ENCODE results near the gene UBAC1. TPM values are rescaled to one million over a fixed set of nuclear protein-coding genes. Genes with fewer than 3 reads are reported as not detected.
"Not testable (repeated sequence)": the region's sequence is repeated elsewhere in the genome, so short reads cannot be mapped to it uniquely, and the experiment has no call there.

The UBAC1 gene
- total RNA-seq, 1 donor from 2014 or later, result 31.4 TPM

DNA sequence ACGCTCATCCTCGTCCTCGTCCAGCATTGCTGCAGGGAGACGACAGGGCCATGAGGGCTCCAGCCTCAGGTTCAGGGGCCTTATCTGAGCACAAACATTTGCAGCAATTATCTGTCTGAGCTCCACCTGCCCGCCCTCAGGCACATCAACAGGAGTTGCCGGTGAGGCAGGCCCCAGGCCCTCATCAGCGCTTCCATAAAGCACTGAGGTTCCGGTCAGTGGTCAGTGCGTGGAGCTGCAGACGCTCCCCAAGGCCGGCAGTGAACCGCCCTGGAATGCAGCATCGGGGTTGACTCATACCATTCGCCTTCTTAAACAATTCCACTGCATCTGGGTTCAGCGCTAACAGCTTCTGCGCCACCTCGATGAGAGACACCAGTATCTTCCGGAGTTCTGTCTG is 15.2 kb downstream of the UBAC1 start:
- peaks cover 36% of the 10 kb centered on the region for H3K36me3 Mint-ChIP-seq (ENCODE audit: insufficient read depth)
- H3K27me3 Mint-ChIP-seq, result no peaks in the 10 kb centered on the region
- no peaks in the 10 kb centered on the region for H3K4me1 Mint-ChIP-seq (ENCODE audit: low read depth)
- H3K9me3 Mint-ChIP-seq (ENCODE audit: low read depth), result no peaks in the 10 kb centered on the region
- no peak overlapping the region for H3K4me3 Mint-ChIP-seq (ENCODE audit: low read depth)
- TF ChIP-seq, protein P1, sequence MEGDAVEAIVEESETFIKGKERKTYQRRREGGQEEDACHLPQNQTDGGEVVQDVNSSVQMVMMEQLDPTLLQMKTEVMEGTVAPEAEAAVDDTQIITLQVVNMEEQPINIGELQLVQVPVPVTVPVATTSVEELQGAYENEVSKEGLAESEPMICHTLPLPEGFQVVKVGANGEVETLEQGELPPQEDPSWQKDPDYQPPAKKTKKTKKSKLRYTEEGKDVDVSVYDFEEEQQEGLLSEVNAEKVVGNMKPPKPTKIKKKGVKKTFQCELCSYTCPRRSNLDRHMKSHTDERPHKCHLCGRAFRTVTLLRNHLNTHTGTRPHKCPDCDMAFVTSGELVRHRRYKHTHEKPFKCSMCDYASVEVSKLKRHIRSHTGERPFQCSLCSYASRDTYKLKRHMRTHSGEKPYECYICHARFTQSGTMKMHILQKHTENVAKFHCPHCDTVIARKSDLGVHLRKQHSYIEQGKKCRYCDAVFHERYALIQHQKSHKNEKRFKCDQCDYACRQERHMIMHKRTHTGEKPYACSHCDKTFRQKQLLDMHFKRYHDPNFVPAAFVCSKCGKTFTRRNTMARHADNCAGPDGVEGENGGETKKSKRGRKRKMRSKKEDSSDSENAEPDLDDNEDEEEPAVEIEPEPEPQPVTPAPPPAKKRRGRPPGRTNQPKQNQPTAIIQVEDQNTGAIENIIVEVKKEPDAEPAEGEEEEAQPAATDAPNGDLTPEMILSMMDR (IDR thresholded peaks at IDR 0.05; ENCODE audit: unreplicated experiment), result no peak
- no peak overlapping the region for H3K27ac Mint-ChIP-seq
- DNase-seq (ENCODE audit: low spot score, unreplicated experiment), result no peak

DNA sequence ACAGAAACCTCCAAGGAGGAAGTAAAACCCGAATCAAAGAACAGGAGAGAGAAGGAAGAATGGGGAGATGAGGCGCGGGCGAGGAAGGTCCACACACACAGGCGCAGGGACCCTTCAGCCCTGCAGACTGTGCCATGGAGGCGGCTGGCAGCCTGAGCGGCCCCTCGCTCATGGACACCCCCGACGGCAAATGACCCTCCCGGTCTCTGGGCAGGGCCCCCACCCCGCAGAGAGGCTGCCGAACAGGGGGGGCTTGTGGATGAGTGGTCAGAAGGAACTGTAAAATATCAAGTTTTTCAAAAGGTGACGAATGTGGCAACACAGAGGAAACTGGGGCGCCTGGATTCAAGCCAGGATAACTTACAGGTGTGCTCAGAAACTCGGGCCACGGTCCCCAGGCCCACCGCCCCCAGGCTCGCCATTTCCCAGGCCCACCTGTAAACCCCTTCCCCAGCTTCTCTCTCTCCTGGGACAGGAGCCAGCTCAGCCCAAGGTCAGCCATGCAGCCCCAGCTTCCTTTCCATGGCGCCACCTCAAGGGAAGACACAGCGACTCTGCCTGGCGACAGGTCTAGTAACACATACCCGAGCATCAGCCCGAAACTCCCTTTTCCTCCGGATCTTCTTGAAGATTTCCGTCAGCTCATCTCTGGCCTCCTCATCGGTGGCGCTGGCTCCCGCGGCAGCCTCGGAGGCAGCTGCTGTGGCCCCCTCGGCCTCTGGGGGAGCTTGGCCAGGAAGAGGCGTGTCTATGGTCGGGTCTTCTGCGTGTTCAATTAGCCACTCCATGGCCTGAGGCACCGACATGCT is 16.5 kb downstream of the UBAC1 start:
- no peak overlapping the region for H3K4me3 Mint-ChIP-seq (ENCODE audit: low read depth)
- peaks cover 33% of the 10 kb centered on the region for H3K36me3 Mint-ChIP-seq (ENCODE audit: insufficient read depth)

DNA sequence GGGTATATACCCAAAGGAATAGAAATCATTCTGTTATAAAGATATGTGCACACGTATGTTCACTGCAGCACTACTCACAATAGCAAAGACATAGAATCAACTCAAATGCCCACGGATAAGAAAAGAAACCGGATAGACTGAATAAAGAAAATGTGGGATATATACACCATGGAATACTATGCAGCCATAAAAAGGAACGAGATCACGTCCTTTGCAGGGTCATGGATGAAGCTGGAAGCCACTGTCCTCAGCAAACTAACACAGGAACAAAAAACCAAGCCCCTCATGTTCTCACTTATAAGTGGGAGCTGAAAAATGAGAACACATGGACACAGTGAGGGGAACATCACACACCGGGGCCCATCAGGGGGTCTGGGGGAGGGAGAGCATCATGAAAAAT is 17.6 kb downstream of the UBAC1 start:
- H3K36me3 Mint-ChIP-seq (ENCODE audit: insufficient read depth), result peaks cover 31% of the 10 kb centered on the region
- DNase-seq (ENCODE audit: low spot score, unreplicated experiment); H3K4me3 Mint-ChIP-seq (ENCODE audit: low read depth); H3K4me1 Mint-ChIP-seq (ENCODE audit: low read depth); H3K27me3 Mint-ChIP-seq; H3K27ac Mint-ChIP-seq; H3K9me3 Mint-ChIP-seq (ENCODE audit: low read depth): not testable (repeated sequence)

More for the DNA sequence above, 16.5 kb downstream of the UBAC1 start:
- Mint-ChIP-seq H3K27ac (no peak overlapping the region), H3K4me1 (ENCODE audit: low read depth) (no peaks in the 10 kb centered on the region), H3K9me3 (ENCODE audit: low read depth) (no peaks in the 10 kb centered on the region), H3K27me3 (no peaks in the 10 kb centered on the region)
- TF ChIP-seq, protein P1 (IDR thresholded peaks at IDR 0.05; ENCODE audit: unreplicated experiment), result no peak
- DNase-seq (ENCODE audit: low spot score, unreplicated experiment), result no peak

DNA sequence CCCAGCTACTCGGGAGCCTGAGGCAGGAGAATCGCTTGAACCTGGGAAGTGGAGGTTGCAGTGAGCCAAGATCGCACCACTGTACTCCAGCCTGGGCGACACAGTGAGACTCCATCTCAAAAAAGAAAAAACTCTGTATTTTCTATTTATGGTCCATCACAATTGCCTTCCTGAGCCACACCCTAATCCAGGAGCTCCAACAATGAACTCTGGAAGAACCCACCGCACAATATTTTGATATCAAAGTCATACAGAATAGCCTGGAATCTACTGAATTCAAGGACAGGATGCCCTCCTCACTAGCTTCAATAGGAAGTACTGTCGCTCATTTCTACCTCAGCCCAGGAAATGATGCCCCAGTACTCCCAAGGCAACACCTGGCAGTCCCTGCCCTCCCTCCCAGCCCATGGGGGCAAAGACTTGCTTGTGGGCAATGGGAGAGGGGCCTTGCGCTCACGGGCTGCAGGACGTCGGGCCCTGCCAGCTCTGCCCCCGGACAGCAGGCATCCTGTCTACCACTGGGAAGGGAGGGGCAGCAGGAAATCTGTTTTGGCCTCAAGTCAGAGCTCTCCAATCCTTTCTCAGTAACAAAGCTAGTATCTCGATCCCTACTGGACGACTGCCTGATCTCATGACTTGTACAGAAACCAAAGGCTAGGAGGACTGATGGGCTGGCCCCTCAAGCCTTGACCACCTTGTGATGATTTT is 19.7 kb downstream of the UBAC1 start:
- DNase-seq (ENCODE audit: low spot score, unreplicated experiment), result no peak
- peaks cover 38% of the 10 kb centered on the region for H3K36me3 Mint-ChIP-seq (ENCODE audit: insufficient read depth)

DNA sequence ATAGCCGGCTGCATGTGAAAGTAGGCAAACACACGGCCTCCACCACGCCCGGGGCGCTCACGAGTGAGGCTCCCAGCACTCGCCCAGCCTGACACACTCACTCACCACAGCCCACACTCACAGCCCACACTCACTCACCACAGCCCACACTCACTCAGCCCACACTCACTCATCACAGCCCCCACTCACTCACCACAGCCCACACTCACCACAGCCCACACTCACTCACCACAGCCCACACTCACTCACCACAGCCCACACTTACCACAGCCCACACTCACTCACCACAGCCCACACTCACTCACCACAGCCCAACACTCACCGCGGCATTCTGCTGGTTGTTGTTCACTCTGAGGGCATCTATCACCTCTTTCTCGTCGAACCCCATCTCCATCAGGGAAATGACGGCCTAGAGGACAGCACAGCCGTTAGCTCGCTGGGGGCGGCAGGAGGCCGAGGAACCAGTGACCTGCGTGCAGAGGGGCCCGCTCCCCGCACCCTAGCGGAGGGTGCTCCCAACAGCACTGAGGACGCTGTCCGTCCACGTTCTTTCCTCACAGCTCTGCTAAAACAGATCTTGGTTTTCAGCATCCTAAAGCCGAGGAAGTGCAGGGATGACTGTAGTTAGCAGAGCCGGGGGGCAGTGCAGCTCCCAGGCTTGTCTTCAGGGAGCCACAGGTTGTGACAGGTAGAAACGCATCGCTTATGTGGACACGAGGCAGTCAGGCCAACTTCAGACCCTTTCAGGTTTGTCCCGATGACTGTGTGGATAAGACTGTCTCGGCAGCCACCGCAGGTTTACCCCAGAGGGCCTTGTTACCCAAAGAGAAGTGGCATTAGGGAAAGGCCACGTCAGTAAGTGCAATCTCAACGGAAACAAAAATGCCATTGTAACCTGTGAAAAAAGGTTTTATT is 21.6 kb downstream of the UBAC1 start:
- H3K4me1 Mint-ChIP-seq (ENCODE audit: low read depth), result no peaks in the 10 kb centered on the region
- TF ChIP-seq, protein P1 (IDR thresholded peaks at IDR 0.05; ENCODE audit: unreplicated experiment), result no peak
- DNase-seq (ENCODE audit: low spot score, unreplicated experiment), result no peak
- H3K9me3 Mint-ChIP-seq (ENCODE audit: low read depth), result no peaks in the 10 kb centered on the region
- peaks cover 37% of the 10 kb centered on the region for H3K36me3 Mint-ChIP-seq (ENCODE audit: insufficient read depth)
- H3K4me3 Mint-ChIP-seq (ENCODE audit: low read depth), result no peak overlapping the region
- no peak overlapping the region for H3K27ac Mint-ChIP-seq
- no peaks in the 10 kb centered on the region for H3K27me3 Mint-ChIP-seq

More for the DNA sequence above, 19.7 kb downstream of the UBAC1 start:
- Mint-ChIP-seq H3K4me3 (ENCODE audit: low read depth) (no peak overlapping the region), H3K27me3 (no peaks in the 10 kb centered on the region), H3K9me3 (ENCODE audit: low read depth) (no peaks in the 10 kb centered on the region), H3K4me1 (ENCODE audit: low read depth) (no peaks in the 10 kb centered on the region), H3K27ac (no peak overlapping the region)
- TF ChIP-seq, protein P1 (IDR thresholded peaks at IDR 0.05; ENCODE audit: unreplicated experiment), result no peak

Measured in progenitor cell of endocrine pancreas (in vitro differentiated cells).